Stimulated activated CD8-positive, alpha-beta memory T cell treated with anti-CD3 and anti-CD28 coated beads, Interleukin-7, amount 100 ng/mL, for 24 hours (primary cell): ENCODE data around the gene PPP6R1.
"Not testable (repeated sequence)": the region's sequence is repeated elsewhere in the genome, so short reads cannot be mapped to it uniquely, and the experiment has no call there.

Experiments
- DNase-seq: peaks from one replicate; pipeline ENCODE4 v3.0.0-alpha.2; 2020; ENCODE audit warnings: low read depth

The PPP6R1 gene

GRCh38 chr19:55241935-55242464 is 16.8 kb downstream of the PPP6R1 start:
- DNase-seq, result no peak

GRCh38 chr19:55241143-55241934 is 17.5 kb downstream of the PPP6R1 start:
- no peak for DNase-seq

DNA sequence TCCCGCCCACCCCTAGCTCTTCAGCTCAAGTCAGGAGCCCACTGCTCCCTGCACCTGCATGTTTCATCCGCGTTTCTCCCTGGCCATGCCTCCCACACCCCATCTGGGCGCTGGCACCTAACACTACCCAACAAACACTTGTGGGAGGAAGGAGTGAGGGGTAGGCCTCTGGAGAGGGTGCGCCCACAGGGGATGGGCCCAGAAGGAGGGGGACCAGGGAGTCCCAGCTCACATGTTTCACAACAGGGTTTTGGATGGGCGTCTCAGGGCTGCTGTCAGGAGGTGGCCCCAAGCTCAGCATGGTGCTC is 18.1 kb downstream of the PPP6R1 start:
- DNase-seq, result no peak

- DNase-seq, result no peak
Measured at GRCh38 chr19:55239004-55239403, 19.8 kb downstream of the PPP6R1 start.

- DNase-seq, result no peak
Measured at GRCh38 chr19:55238030-55238429, 20.8 kb downstream of the PPP6R1 start.

DNA sequence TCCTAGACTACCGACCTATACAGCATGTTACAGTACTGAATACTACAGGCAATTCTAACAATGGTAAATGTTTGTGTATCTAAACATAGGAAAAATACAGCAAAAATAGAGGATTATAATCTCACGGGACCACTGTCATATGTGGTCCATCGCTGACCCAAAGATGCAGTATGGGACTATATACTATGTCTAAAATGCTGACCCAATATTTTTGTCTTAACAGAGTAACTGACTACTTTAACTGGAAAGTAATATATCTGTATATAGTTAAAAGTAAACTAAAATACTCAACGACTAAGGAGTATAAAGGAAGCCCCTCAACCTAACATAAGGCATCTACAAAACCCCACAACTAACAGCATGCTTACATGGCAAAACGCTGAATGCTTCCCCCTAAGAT is 25.8 kb downstream of the PPP6R1 start:
- DNase-seq, result no peak

GRCh38 chr19:55232286-55232602 is 26.6 kb downstream of the PPP6R1 start:
- DNase-seq, result no peak

- no peak for DNase-seq
Measured at GRCh38 chr19:55231391-55232285, 27.2 kb downstream of the PPP6R1 start.

GRCh38 chr19:55230780-55231179 is 28.0 kb downstream of the PPP6R1 start:
- no peak for DNase-seq

- DNase-seq, result no peak
Measured at GRCh38 chr19:55230329-55230728, 28.5 kb downstream of the PPP6R1 start.

DNA sequence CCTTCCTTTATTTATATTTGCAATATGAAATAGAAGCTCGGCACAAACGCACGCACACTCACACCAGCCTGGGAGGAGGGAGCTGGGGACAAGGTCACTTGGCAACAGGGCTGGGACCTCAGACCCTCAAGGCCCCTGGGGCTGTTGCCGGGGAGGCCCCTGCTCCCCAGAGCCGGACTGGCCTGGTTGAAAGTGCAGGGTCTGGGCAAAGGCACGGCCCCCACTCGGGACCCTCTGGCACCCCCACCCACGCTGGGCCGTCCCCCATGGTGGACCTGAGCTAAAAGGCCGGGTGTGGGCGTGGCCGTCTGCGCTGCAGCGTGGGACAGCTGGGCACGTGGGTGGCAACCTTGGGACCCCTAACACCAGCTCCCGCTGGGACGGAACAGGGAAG is 29.0 kb downstream of the PPP6R1 start:
- no peak for DNase-seq

- DNase-seq, result no peak
Measured at GRCh38 chr19:55229145-55229788, 29.6 kb downstream of the PPP6R1 start.

DNA sequence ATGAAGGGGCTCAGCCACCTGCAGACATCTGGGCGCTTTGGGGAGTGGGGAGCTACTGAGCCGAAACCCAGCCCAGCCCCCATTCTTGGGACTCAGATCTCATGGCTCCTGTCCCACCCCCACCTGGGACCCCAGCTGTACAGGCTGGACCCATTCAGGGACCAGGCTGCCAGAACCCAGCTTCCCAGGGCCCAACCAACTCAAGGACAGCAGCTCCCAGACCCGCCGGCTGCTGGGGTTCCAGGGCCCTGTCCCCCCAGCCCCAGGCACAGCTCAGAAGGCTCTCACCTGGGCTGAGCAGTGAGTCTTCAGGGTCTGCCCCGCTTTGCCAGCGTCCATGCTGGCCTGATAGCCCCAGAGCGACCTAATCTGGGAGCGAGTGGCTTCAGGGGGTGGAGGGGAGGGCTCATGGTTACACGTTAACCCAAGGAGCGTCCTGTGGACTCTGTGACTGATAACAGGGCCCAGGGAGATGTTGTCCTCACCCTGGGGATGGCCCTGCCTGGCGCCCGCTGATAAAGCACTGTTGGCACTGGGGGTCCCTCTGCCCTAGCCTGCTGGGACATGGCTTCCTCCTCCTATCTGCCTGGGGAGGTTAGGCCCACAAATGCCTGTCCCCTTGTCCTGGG is 30.3 kb downstream of the PPP6R1 start, which contains the start of gene TMEM86B:
TSS of gene TMEM86B (minus strand) at position 361 of the 629 bp plus-strand sequence. CDS start at position 339, 22 bp downstream.
- no peak for DNase-seq

DNA sequence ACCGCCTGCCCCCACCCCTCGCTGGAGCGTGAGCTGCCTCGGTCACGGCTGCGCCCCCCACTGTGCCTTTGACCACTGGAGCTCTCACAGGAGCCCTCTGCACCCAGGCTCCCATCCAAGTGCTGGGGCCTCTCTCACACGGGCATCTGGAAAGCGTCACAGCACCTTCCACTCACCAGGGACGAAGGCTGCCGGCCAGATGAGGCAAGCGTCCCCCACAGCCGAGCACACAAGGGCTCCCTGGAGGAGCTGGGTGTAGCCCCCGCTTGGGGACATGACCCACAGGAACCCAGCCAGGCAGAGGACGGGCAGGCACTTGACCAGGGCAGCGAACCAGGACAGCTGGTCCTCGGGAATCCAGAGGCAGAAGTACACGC is 30.8 kb downstream of the PPP6R1 start:
- no peak for DNase-seq

DNA sequence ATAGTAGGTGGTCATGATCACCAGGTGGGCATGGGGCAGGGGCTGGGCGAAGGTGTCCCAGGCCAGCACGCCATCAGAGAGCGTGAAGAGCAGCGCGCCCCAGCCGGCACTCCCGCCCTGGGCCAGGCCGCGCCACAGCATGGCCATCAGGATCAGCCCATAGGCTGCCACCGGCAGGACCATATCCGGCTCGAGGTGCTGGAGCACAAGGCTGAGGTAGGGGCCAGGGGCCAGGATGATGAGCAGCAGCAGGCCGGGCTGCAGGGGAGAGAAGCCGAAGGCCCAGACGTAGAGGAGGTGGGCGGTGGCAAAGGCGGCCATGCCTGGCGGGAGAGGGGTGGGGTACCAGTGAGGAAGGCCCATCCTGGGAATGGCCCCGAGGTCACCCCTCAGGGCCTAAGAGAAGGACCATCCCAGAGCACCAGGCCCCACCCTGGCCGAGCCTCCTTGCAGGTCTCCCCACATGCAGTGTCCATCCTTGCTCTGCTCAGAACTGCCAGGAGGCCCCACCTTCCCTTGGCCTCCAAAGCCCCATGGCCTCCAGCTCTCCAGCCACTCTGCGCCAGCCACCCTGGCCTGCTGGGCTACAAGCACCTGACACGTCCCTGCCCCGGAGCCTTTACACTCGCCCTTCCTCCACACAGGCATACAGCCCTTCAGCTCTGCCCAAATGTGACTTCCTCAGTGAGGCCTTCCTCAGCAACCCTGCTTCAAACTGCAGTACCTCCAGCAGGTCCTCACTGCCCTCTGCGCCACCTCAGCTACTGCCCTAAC is 31.4 kb downstream of the PPP6R1 start:
- DNase-seq, result no peak

GRCh38 chr19:55226788-55227187 is 32.0 kb downstream of the PPP6R1 start:
- no peak for DNase-seq

DNA sequence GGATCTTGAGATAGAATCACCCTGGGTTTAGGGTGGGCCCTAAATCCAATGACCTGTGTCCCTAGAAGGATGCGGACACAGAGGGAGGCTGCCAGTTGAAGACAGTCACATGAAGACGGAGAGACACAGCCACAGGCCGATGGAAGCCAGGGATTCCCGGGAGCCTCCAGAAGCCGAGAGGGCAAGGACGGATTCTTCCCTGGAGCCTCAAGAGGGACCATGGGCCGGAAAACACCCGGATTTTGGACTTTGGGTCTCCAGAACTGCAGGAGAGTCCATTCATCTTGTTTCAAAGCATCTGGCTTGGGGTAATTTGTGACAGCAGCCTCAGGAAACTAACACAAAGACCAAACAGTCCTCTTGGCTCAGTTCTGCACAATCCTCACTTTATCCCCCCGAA is 32.5 kb downstream of the PPP6R1 start:
- no peak for DNase-seq

DNA sequence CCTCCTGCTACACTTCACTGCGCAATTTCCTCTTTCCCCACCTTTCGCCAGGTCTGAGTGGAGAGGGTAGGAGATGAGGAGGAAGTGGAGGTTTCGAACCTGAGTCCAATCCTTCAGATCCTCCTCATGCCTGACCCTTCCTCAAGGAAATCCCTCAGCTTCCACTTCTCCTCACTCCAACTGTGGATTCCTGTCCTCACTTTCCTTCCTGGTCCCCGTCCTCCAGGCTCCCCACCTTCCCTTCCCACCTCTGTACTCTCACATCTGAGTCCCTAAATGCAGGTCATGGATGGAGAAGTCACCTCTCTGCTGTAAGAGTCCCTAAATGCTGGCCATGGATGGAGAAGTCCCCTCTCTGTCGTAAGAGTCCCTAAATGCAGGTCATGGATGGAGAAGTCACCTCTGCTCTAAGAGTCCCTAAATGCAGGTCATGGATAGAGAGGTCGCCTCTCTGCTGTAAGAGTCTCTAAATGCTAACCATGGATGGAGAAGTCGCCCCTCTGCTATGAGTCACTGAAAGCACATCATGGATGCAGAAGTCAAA is 33.3 kb downstream of the PPP6R1 start:
- DNase-seq, result no peak

- not testable (repeated sequence) for DNase-seq
Measured at GRCh38 chr19:55224679-55225414, 34.0 kb downstream of the PPP6R1 start.

DNA sequence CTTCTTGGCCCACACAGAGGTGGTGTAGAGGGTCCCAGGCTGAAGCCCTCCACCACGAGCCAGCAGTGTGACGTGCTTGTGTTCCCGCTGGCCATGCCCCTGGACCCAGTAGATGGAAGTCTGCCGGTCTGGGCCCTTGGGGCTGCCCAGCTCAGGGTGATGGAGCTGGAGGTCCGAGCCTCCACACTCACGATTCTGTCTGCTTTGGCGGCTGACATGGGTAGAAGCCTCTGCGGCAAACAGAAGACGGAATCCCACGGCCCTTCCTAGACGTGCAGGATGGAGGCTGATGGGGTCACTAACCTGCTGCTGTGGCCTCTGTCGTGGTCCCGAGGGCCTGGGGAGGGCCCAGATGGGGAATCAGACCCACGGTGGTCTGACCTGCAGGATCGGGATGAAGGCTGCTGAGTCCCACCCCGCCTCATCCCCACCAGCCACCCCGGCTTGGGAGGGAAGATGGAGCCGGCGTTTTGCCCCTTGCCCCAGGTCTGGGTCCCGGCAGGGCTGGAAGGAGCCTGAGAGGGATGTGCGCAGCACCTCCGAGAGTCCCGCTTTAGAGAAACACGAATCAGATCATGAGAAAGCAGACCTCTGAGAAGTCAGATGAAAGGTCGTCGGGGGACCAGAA is 34.7 kb downstream of the PPP6R1 start:
- no peak for DNase-seq
